Thyroid gland (tissue), 4 donors: ENCODE results near the gene SYT17.

ENCODE experiments used
- POLR2A ChIP-seq, 2 donors: fragments of 450-650 bp; IDR thresholded peaks; one replicate each; pipeline ENCODE4 v1.6.1; 2017; ENCODE audit warnings: antibody characterized with exemption in 2 of 2, mild to moderate bottlenecking in 2 of 2, moderate library complexity in 1 of 2
- TF ChIP-seq, protein P1 (sequence below), 6 experiments: fragments of 200-600 bp in 3 of 6; fragments of 450-650 bp in 3 of 6; sonication (generic) in 3 of 6; IDR thresholded peaks; one replicate each; pipeline ENCODE4 v1.5.1; 2016 to 2019; ENCODE audit warnings: antibody characterized with exemption in 6 of 6, mild to moderate bottlenecking in 2 of 6, inconsistent platforms in 1 of 6, moderate library complexity in 1 of 6

DNA sequence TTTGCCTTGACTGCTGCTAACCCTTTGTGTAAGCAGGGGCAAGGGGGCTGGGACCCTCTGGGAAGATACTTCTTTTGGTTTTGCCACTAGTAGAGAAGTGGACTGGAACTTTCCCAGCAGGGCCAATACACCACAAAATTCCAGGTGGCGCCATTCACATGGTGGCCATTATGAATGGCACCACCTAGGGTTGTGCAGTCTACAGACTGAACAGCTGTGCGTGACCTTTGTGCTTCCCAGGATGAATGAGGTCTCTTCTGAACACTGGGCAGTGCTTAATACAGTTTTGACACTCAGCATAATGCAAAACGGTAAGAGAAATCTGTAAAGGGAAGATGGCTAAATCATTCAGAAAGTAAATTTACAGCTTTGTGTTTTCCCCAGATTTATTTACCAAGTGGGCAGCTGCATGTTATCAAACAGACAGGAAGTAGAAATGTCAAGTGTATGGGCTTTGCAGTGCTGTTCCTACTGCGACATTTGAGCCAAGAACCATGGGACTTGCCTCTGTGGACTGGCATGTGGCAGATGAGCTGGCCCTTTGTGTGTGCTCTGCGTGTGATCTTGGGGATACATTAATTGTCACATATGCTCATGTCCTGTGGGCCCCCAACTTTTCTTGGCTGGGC, 9.2 kb downstream of the SYT17 start:
- TF ChIP-seq, protein P1, sequence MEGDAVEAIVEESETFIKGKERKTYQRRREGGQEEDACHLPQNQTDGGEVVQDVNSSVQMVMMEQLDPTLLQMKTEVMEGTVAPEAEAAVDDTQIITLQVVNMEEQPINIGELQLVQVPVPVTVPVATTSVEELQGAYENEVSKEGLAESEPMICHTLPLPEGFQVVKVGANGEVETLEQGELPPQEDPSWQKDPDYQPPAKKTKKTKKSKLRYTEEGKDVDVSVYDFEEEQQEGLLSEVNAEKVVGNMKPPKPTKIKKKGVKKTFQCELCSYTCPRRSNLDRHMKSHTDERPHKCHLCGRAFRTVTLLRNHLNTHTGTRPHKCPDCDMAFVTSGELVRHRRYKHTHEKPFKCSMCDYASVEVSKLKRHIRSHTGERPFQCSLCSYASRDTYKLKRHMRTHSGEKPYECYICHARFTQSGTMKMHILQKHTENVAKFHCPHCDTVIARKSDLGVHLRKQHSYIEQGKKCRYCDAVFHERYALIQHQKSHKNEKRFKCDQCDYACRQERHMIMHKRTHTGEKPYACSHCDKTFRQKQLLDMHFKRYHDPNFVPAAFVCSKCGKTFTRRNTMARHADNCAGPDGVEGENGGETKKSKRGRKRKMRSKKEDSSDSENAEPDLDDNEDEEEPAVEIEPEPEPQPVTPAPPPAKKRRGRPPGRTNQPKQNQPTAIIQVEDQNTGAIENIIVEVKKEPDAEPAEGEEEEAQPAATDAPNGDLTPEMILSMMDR (IDR thresholded peaks at IDR 0.05): no peak
- TF ChIP-seq POLR2A (IDR thresholded peaks at IDR 0.05): no peak
